Inferior parietal cortex (tissue), 1 donor: Measurements from ENCODE around the gene ADGRB2.

Experiments
- DNase-seq: peaks from one replicate; pipeline ENCODE4 v3.0.0-alpha.2; 2016; ENCODE audit errors: extremely low spot score

Gene ADGRB2

GRCh38 chr1:31795801-31796621 is 31.9 kb upstream of the ADGRB2 start:
- no peak for DNase-seq

- DNase-seq: no peak
These were observed 31.0 kb upstream of the ADGRB2 start for GRCh38 chr1:31795096-31795675.

- DNase-seq: no peak
These were observed 29.6 kb upstream of the ADGRB2 start for GRCh38 chr1:31793586-31794285.

- no peak for DNase-seq
These were observed 28.9 kb upstream of the ADGRB2 start for GRCh38 chr1:31793086-31793485.

GRCh38 chr1:31792541-31792940 is 28.4 kb upstream of the ADGRB2 start:
- no peak for DNase-seq

- no peak for DNase-seq
These were observed 28.0 kb upstream of the ADGRB2 start for GRCh38 chr1:31792116-31792515.

GRCh38 chr1:31791131-31791858 is 27.2 kb upstream of the ADGRB2 start:
- DNase-seq: no peak

GRCh38 chr1:31790641-31791091 is 26.5 kb upstream of the ADGRB2 start:
- DNase-seq: no peak

- no peak for DNase-seq
These were observed 26.0 kb upstream of the ADGRB2 start for GRCh38 chr1:31790140-31790539.

- peak; percentile 87 for DNase-seq
These were observed 25.3 kb upstream of the ADGRB2 start for GRCh38 chr1:31789259-31790065.

- DNase-seq: peak; percentile 62
These were observed 24.7 kb upstream of the ADGRB2 start for GRCh38 chr1:31788825-31789256.

- peak; percentile 93 for DNase-seq
These were observed 24.1 kb upstream of the ADGRB2 start for GRCh38 chr1:31788138-31788824.

GRCh38 chr1:31787786-31788137 is 23.6 kb upstream of the ADGRB2 start:
- DNase-seq: no peak

- no peak for DNase-seq
These were observed 23.1 kb upstream of the ADGRB2 start for GRCh38 chr1:31787261-31787660.

GRCh38 chr1:31786366-31787060 is 22.4 kb upstream of the ADGRB2 start:
- DNase-seq: no peak

- DNase-seq: no peak
These were observed 21.8 kb upstream of the ADGRB2 start for GRCh38 chr1:31785947-31786290.

- no peak for DNase-seq
These were observed 21.1 kb upstream of the ADGRB2 start for GRCh38 chr1:31785020-31785946.

GRCh38 chr1:31784356-31785019 is 20.3 kb upstream of the ADGRB2 start:
- DNase-seq: no peak
